ENCODE measurements around the gene ZNF385C. TPM values are rescaled to one million over a fixed set of nuclear protein-coding genes. Genes with fewer than 3 reads are reported as not detected.

ZNF385C gene
- total RNA-seq, 1 experiment from 2014 or later, result 3.7 TPM

- TF ChIP-seq TCF7 (CRISPR knock-in tag; IDR thresholded peaks at IDR 0.05; ENCODE audit: low read depth) (no peak), AFF4 (CRISPR knock-in tag; IDR thresholded peaks at IDR 0.05; ENCODE audit: borderline replicate concordance) (no peak), RELA (CRISPR knock-in tag; IDR thresholded peaks at IDR 0.05; ENCODE audit: borderline replicate concordance) (no peak), ETV6 (CRISPR knock-in tag; IDR thresholded peaks at IDR 0.05) (no peak)
- TF ChIP-seq, protein P1, sequence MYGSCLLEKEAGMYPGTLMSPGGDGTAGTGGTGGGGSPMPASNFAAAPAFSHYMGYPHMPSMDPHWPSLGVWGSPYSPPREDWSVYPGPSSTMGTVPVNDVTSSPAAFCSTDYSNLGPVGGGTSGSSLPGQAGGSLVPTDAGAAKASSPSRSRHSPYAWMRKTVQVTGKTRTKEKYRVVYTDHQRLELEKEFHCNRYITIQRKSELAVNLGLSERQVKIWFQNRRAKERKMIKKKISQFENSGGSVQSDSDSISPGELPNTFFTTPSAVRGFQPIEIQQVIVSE (CRISPR knock-in tag; IDR thresholded peaks at IDR 0.05; ENCODE audit: borderline replicate concordance), result no peak
Measured at GRCh38 chr17:42068979-42069378, 29.3 kb downstream of the ZNF385C start (continued).

DNA sequence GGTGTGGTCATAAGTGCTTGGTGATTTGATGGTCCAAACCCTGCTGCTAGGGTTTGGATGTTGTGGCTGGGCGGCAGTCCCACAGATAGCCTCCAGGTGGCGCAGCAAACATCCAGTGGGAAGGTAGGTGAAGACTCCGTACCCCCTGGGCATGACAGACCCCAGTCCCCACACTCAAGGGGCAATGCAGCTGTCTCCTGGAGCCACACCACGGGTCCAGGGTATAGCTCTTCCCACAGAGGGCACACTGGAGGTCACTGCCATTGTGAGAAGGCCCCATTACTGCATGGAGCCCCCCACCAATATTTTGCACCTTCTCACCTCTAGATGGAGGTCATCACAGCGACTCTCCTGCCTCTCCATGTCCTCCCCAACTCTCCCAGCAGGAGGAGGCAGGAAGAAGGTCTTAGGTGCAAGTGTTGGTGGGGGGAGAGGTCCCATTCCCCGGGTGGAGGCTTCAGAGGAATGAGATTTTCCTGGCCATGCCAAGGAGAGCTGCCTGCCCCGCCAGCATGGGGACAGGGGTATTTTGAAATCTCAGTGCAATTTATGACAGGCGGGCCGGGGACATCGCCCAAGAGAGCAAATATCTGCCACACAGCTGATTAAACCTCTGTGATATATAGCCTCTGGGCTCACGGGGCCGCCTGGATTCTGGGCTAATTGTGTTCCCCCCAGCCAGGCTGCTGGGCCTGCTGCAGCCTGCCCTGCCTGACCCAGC, 30.7 kb downstream of the ZNF385C start:
- Mint-ChIP-seq H3K4me3 (no peak overlapping the region), H3K9me3 (no peaks in the 10 kb centered on the region), H3K27ac (no peak overlapping the region), H3K27me3 (ENCODE audit: low read depth) (peaks cover 3% of the 10 kb centered on the region), H3K36me3 (no peaks in the 10 kb centered on the region), H3K4me1 (peaks cover 20% of the 10 kb centered on the region)
- peak; percentile 76 for ATAC-seq
- TF ChIP-seq ZNF532 (CRISPR knock-in tag; IDR thresholded peaks at IDR 0.05; ENCODE audit: borderline replicate concordance), result no peak
- TF ChIP-seq CTCF (IDR thresholded peaks at IDR 0.05), result peak; percentile 97
- POLR2A ChIA-PET, result interaction anchor here (1.3 kb wide), 1 partner anchor 12 kb away, joined by 3 read pairs; no protein-coding TSS in a partner anchor
- peak; percentile 92 for DNase-seq (ENCODE audit: low spot score)
- CTCF ChIA-PET, result interaction anchor here (0.6 to 5.2 kb wide), 30 partner anchors 8 to 696 kb away, joined by 3 to 49 read pairs (median 4); partner anchors contain the start of genes C17orf113, DNAJC7, KAT2A and NKIRAS2

- Mint-ChIP-seq H3K9me3 (no peaks in the 10 kb centered on the region), H3K4me1 (peaks cover 22% of the 10 kb centered on the region), H3K27ac (no peak overlapping the region), H3K36me3 (no peaks in the 10 kb centered on the region), H3K4me3 (no peak overlapping the region), H3K27me3 (ENCODE audit: low read depth) (no peaks in the 10 kb centered on the region; the same call in 1 of the 2 replicates)
- DNase-seq (ENCODE audit: low spot score), result no peak
- ChIA-PET POLR2A (interaction anchor here (1.1 kb wide), 1 partner anchor 48 kb away, joined by 3 read pairs; the partner anchor contains the start of gene DNAJC7), CTCF (interaction anchor here (0.5 to 5.2 kb wide), 8 partner anchors 11 to 88 kb away, joined by 3 to 49 read pairs (median 6); partner anchors contain the start of genes HSPB9, KAT2A and ZNF385C)
- ATAC-seq, result no peak
- TF ChIP-seq GRHL2 (CRISPR knock-in tag; IDR thresholded peaks at IDR 0.05; ENCODE audit: insufficient replicate concordance, severe bottlenecking), result no peak
- no peak for TF ChIP-seq ESRRA (CRISPR knock-in tag; IDR thresholded peaks at IDR 0.05; ENCODE audit: borderline replicate concordance)
- TF ChIP-seq, protein P2, sequence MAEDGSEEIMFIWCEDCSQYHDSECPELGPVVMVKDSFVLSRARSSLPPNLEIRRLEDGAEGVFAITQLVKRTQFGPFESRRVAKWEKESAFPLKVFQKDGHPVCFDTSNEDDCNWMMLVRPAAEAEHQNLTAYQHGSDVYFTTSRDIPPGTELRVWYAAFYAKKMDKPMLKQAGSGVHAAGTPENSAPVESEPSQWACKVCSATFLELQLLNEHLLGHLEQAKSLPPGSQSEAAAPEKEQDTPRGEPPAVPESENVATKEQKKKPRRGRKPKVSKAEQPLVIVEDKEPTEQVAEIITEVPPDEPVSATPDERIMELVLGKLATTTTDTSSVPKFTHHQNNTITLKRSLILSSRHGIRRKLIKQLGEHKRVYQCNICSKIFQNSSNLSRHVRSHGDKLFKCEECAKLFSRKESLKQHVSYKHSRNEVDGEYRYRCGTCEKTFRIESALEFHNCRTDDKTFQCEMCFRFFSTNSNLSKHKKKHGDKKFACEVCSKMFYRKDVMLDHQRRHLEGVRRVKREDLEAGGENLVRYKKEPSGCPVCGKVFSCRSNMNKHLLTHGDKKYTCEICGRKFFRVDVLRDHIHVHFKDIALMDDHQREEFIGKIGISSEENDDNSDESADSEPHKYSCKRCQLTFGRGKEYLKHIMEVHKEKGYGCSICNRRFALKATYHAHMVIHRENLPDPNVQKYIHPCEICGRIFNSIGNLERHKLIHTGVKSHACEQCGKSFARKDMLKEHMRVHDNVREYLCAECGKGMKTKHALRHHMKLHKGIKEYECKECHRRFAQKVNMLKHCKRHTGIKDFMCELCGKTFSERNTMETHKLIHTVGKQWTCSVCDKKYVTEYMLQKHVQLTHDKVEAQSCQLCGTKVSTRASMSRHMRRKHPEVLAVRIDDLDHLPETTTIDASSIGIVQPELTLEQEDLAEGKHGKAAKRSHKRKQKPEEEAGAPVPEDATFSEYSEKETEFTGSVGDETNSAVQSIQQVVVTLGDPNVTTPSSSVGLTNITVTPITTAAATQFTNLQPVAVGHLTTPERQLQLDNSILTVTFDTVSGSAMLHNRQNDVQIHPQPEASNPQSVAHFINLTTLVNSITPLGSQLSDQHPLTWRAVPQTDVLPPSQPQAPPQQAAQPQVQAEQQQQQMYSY (CRISPR knock-in tag; IDR thresholded peaks at IDR 0.05), result no peak
- TF ChIP-seq RELA (CRISPR knock-in tag; IDR thresholded peaks at IDR 0.05; ENCODE audit: borderline replicate concordance), result no peak
- no peak for TF ChIP-seq SMAD3 (CRISPR knock-in tag; IDR thresholded peaks at IDR 0.05; ENCODE audit: borderline replicate concordance)
- TF ChIP-seq TEAD1 (CRISPR knock-in tag; IDR thresholded peaks at IDR 0.05), result no peak
- no peak for TF ChIP-seq CREM (CRISPR knock-in tag; IDR thresholded peaks at IDR 0.05)
- TF ChIP-seq EMX1 (CRISPR knock-in tag; IDR thresholded peaks at IDR 0.05), result no peak
- TF ChIP-seq TCF7 (CRISPR knock-in tag; IDR thresholded peaks at IDR 0.05; ENCODE audit: low read depth), result no peak
- TF ChIP-seq, protein P1 (CRISPR knock-in tag; IDR thresholded peaks at IDR 0.05; ENCODE audit: borderline replicate concordance), result no peak
- no peak for TF ChIP-seq CBFB (CRISPR knock-in tag; IDR thresholded peaks at IDR 0.05; ENCODE audit: low read depth)
Measured at GRCh38 chr17:42065201-42065600, 33.1 kb downstream of the ZNF385C start.
